HepG2 (cell line): ENCODE measurements around the gene CD37. TPM values are rescaled to one million over a fixed set of nuclear protein-coding genes. Genes with fewer than 3 reads are reported as not detected.

Source experiments
- CBX5 ChIP-seq: sonication (generic); formaldehyde crosslinking; IDR thresholded peaks from 2 replicates; pipeline ENCODE4 v1.4.0; 2020; ENCODE audit warnings: missing genetic modification reagents, borderline replicate concordance
- EHMT2 ChIP-seq: fragments of 200-600 bp; sonication (generic); IDR thresholded peaks from 2 replicates; pipeline ENCODE4 v1.7.0; 2017; ENCODE audit warnings: antibody characterized with exemption, low read depth, low read length, borderline replicate concordance
- GTF3A ChIP-seq: sonication (generic); formaldehyde crosslinking; conservative IDR thresholded peaks from 2 replicates; pipeline ENCODE4 v1.4.0; 2020; ENCODE audit warnings: mild to moderate bottlenecking, missing genetic modification reagents
- IRF2 ChIP-seq: IDR thresholded peaks from 2 replicates; pipeline ENCODE4 v1.6.1; 2018; ENCODE audit warnings: missing genetic modification reagents, missing compliant biosample characterization
- SMARCE1 ChIP-seq: fragments of 450-650 bp; IDR thresholded peaks from 2 replicates; pipeline ENCODE4 v1.6.1; 2017; ENCODE audit warnings: borderline replicate concordance
- THAP11 ChIP-seq: IDR thresholded peaks from 2 replicates; pipeline ENCODE4 v1.6.1; 2016; ENCODE audit warnings: missing biosample characterization, missing genetic modification reagents
- YEATS4 ChIP-seq: sonication (generic); formaldehyde crosslinking; IDR thresholded peaks from 2 replicates; pipeline ENCODE4 v1.4.0; 2020; ENCODE audit warnings: missing genetic modification reagents, borderline replicate concordance
- ZBTB8A ChIP-seq: sonication (generic); formaldehyde crosslinking; IDR thresholded peaks from 2 replicates; pipeline ENCODE4 v1.4.0; 2020; ENCODE audit warnings: mild to moderate bottlenecking, low read depth, missing genetic modification reagents, borderline replicate concordance
- ZFP90 ChIP-seq: sonication (generic); formaldehyde crosslinking; IDR thresholded peaks from 2 replicates; pipeline ENCODE4 v1.8.0; 2022; ENCODE audit warnings: missing genetic modification reagents, mild to moderate bottlenecking, inconsistent platforms, borderline replicate concordance
- ZNF230 ChIP-seq: sonication (generic); formaldehyde crosslinking; IDR thresholded peaks from 2 replicates; pipeline ENCODE4 v1.4.0; 2020; ENCODE audit warnings: mild to moderate bottlenecking, missing genetic modification reagents
- ZNF460 ChIP-seq: sonication (generic); formaldehyde crosslinking; IDR thresholded peaks from 2 replicates; pipeline ENCODE4 v1.5.1; 2020; ENCODE audit warnings: missing genetic modification reagents, mild to moderate bottlenecking, borderline replicate concordance
- polyA plus RNA-seq, 8 experiments: library from polyadenylated mRNA; depleted of rRNA in 3 of 8; stranded (reverse) in 7 of 8; unstranded in 1 of 8; fragments of >200 nt; fragmentation: Illumina TruSeq in 4 of 8; extraction: Trizol in 4 of 8; gene quantifications; 2 replicates each; pipeline versions ENCODE4 v1.2.1 to v1.2.3, GENCODE V29; 2011 to 2016; ENCODE audit warnings: low read depth in 4 of 8, missing spikeins in 1 of 8, mixed read lengths in 1 of 8; ENCODE audit not compliant: insufficient read depth in 1 of 8
- total RNA-seq, 5 experiments: library from RNA; depleted of rRNA; stranded (reverse); fragments of >200 nt; fragmentation: Illumina TruSeq; extraction: Trizol; gene quantifications; 2 replicates each; pipeline ENCODE4 v1.2.3, GENCODE V29; 2016; ENCODE audit warnings: low read depth in 1 of 5
- TF ChIP-seq, protein P1 (sequence below): sonication (generic); formaldehyde crosslinking; conservative IDR thresholded peaks from 2 replicates; pipeline ENCODE4 v1.4.0; 2020; ENCODE audit warnings: missing genetic modification reagents
- TF ChIP-seq, protein P2 (sequence below): sonication (generic); formaldehyde crosslinking; IDR thresholded peaks from 2 replicates; pipeline ENCODE4 v1.8.1; 2023; ENCODE audit warnings: mild to moderate bottlenecking, moderate library complexity, missing genetic modification reagents
- TF ChIP-seq, protein P3 (sequence below): sonication (generic); formaldehyde crosslinking; IDR thresholded peaks from 2 replicates; pipeline ENCODE4 v1.8.0; 2022; ENCODE audit warnings: low read depth, missing genetic modification reagents
- TF ChIP-seq, protein P4 (sequence below), 2 experiments: fragments of 450-650 bp in 1 of 2; sonication (generic) in 1 of 2; formaldehyde crosslinking in 1 of 2; IDR thresholded peaks; 2 replicates each; pipeline versions ENCODE4 v1.6.1 to v1.8.0; 2016 to 2022; ENCODE audit warnings: antibody characterized with exemption in 1 of 2, mild to moderate bottlenecking in 1 of 2, missing genetic modification reagents in 1 of 2

CD37 gene
- total and polyA plus RNA-seq, 2 of the 13 experiments (the other 11 are each of a cell fraction or from before 2014, with no cell fraction given) = not detected

DNA sequence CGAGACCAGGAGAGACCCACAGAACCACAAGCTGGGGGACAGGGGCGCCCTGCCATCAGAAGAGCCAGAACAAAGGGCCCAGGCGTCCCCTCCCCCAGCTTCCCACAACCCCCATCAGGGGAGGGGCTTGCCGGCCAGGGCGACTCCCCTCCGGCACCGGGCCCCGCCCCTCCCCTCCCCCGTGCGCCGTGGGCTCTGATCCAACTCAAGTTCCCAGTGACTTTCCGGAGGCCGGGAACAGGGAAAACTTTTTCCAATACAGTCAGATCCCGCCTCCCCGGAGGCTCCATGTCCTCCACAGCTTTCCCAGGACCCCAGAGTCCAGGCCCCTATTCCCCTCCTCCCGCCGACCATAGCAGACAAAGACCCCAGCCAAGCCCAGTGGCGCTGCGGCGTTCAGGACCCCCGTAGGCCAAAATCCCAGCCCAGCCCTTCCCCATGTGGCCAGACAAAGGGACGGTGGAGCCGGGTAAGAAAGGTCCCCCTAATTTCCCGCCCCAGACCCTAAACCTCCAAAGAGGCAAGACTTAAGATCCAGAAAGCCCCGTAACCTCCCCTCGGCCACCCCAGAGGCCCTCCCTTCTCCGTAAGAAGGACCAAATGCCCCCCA lies 26.3 kb downstream of the CD37 start (continued):
- TF ChIP-seq ZBTB8A (no peak), YEATS4 (CRISPR knock-in tag) (peak; percentile 25; the same call in 1 of the 2 replicates), GTF3A (no peak), ZFP90 (CRISPR knock-in tag) (0 out of 2 replicates have a peak, but pooled peaks have one; percentile 56), THAP11 (CRISPR knock-in tag) (0 out of 2 replicates have a peak, but pooled peaks have one; percentile 39), ZNF230 (CRISPR knock-in tag) (no peak), SMARCE1 (no peak), CBX5 (CRISPR knock-in tag) (no peak), IRF2 (no peak), ZNF460 (CRISPR knock-in tag) (no peak), EHMT2 (no peak)
- TF ChIP-seq, protein P1, sequence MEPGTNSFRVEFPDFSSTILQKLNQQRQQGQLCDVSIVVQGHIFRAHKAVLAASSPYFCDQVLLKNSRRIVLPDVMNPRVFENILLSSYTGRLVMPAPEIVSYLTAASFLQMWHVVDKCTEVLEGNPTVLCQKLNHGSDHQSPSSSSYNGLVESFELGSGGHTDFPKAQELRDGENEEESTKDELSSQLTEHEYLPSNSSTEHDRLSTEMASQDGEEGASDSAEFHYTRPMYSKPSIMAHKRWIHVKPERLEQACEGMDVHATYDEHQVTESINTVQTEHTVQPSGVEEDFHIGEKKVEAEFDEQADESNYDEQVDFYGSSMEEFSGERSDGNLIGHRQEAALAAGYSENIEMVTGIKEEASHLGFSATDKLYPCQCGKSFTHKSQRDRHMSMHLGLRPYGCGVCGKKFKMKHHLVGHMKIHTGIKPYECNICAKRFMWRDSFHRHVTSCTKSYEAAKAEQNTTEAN (CRISPR knock-in tag) = no peak
- TF ChIP-seq, protein P2, sequence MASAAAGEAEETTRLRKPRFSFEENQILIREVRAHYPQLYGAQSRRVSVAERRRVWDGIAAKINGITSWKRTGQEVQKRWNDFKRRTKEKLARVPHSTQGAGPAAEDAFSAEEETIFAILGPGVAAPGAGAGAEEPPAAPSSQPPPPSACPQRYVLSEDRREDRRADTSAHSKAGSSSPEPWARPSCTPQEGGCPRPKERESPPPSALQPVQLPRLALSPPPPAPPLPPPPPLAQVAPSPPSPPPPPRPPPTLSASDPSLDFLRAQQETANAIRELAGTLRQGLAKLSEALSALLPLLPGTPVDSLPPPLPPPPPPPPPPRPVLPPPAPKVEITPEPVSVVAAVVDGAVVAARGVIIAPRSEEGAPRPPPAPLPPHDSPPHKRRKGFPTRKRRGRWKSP (CRISPR knock-in tag) = peak; percentile 51; the same call in 1 of the 2 replicates
- TF ChIP-seq, protein P3, sequence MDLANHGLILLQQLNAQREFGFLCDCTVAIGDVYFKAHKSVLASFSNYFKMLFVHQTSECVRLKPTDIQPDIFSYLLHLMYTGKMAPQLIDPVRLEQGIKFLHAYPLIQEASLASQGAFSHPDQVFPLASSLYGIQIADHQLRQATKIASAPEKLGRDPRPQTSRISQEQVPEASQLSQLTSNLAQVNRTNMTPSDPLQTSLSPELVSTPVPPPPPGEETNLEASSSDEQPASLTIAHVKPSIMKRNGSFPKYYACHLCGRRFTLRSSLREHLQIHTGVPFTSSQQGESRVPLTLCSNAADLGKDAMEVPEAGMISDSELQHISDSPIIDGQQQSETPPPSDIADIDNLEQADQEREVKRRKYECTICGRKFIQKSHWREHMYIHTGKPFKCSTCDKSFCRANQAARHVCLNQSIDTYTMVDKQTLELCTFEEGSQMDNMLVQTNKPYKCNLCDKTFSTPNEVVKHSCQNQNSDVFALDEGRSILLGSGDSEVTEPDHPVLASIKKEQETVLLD (CRISPR knock-in tag) = no peak
- TF ChIP-seq, protein P4, sequence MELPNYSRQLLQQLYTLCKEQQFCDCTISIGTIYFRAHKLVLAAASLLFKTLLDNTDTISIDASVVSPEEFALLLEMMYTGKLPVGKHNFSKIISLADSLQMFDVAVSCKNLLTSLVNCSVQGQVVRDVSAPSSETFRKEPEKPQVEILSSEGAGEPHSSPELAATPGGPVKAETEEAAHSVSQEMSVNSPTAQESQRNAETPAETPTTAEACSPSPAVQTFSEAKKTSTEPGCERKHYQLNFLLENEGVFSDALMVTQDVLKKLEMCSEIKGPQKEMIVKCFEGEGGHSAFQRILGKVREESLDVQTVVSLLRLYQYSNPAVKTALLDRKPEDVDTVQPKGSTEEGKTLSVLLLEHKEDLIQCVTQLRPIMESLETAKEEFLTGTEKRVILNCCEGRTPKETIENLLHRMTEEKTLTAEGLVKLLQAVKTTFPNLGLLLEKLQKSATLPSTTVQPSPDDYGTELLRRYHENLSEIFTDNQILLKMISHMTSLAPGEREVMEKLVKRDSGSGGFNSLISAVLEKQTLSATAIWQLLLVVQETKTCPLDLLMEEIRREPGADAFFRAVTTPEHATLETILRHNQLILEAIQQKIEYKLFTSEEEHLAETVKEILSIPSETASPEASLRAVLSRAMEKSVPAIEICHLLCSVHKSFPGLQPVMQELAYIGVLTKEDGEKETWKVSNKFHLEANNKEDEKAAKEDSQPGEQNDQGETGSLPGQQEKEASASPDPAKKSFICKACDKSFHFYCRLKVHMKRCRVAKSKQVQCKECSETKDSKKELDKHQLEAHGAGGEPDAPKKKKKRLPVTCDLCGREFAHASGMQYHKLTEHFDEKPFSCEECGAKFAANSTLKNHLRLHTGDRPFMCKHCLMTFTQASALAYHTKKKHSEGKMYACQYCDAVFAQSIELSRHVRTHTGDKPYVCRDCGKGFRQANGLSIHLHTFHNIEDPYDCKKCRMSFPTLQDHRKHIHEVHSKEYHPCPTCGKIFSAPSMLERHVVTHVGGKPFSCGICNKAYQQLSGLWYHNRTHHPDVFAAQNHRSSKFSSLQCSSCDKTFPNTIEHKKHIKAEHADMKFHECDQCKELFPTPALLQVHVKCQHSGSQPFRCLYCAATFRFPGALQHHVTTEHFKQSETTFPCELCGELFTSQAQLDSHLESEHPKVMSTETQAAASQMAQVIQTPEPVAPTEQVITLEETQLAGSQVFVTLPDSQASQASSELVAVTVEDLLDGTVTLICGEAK (IDR thresholded peaks at IDR 0.05) = no peak
- TF ChIP-seq, protein P4 (CRISPR knock-in tag; IDR thresholded peaks at IDR 0.05) = no peak
